IMR-90 (cell line): Measurements from ENCODE around the gene CCDC33. TPM values are rescaled to one million over a fixed set of nuclear protein-coding genes. Genes with fewer than 3 reads are reported as not detected.

Experiments used
- ATAC-seq: fragments of 200-7000 bp; cut with Tn5 transposase; 2 replicates; pipeline ENCODE4 v1.9.1; 2020; ENCODE audit warnings: low read depth, mild to moderate bottlenecking, moderate library complexity
- BruUV-seq: library from RNA; stranded (reverse); fragments of 400-500 nt; replicated peaks from 2 replicates; lab custom pipeline; 2021; lab: Mats Ljungman, UMichigan
- CTCF ChIA-PET: fragments of 300-600 bp; formaldehyde crosslinking; extraction: SDS; loops from one replicate; lab custom pipeline; 2021; ENCODE audit warnings: antibody characterized with exemption; lab: Yijun Ruan, JAX
- POLR2A ChIA-PET: fragments of 300-600 bp; sonication (Branson Sonifier 250); formaldehyde crosslinking; loops from one replicate; lab custom pipeline; 2022; ENCODE audit warnings: antibody characterized with exemption; ENCODE audit not compliant: unreplicated experiment; lab: Charles Lee
- DNase-seq: peaks from one replicate; pipeline ENCODE4 v3.0.0; 2013
- H2AFZ ChIP-seq: replicated peaks from 2 replicates; pipeline ENCODE3; 2013; ENCODE audit warnings: low read length, mild to moderate bottlenecking; ENCODE audit not compliant: poor library complexity
- H2AK5ac ChIP-seq: 2 replicates; pipeline ENCODE4 v1.6.1; 2013; ENCODE audit warnings: low read depth, low read length, inconsistent platforms
- H2AK9ac ChIP-seq: replicated peaks from 2 replicates; pipeline ENCODE3; 2013; ENCODE audit warnings: mild to moderate bottlenecking, low read depth, low read length, moderate library complexity; ENCODE audit not compliant: poor library complexity
- H2BK120ac ChIP-seq: 2 replicates; pipeline ENCODE4 v1.6.1; 2013; ENCODE audit warnings: low read depth, low read length, inconsistent platforms
- H2BK15ac ChIP-seq: 3 replicates; pipeline ENCODE4 v1.6.1; 2013; ENCODE audit warnings: low read depth, low read length, inconsistent platforms
- H2BK20ac ChIP-seq: 2 replicates; pipeline ENCODE4 v1.6.1; 2013; ENCODE audit warnings: low read depth, mild to moderate bottlenecking, inconsistent platforms, low read length, moderate library complexity
- H2BK5ac ChIP-seq: 2 replicates; pipeline ENCODE4 v1.6.1; 2013; ENCODE audit warnings: mild to moderate bottlenecking, low read depth, low read length, inconsistent platforms; ENCODE audit not compliant: poor library complexity, severe bottlenecking
- H3K14ac ChIP-seq: replicated peaks from 2 replicates; pipeline ENCODE4 v1.6.1; 2013; ENCODE audit warnings: low read depth, low read length, inconsistent platforms
- H3K18ac ChIP-seq: 2 replicates; pipeline ENCODE4 v1.6.1; 2013; ENCODE audit warnings: low read depth, low read length, control low read depth
- H3K23ac ChIP-seq: 2 replicates; pipeline ENCODE4 v1.6.1; 2013; ENCODE audit warnings: low read depth, low read length, inconsistent platforms
- H3K27ac ChIP-seq: 2 replicates; pipeline ENCODE4 v1.5.1; 2013; ENCODE audit warnings: mild to moderate bottlenecking, control low read depth, low read length; ENCODE audit not compliant: insufficient read depth
- H3K27me3 ChIP-seq: 2 replicates; pipeline ENCODE4 v1.6.1; 2013; ENCODE audit warnings: low read length; ENCODE audit not compliant: control insufficient read depth, insufficient read depth
- H3K36me3 ChIP-seq: 2 replicates; pipeline ENCODE4 v1.6.1; 2013; ENCODE audit warnings: low read length, mixed read lengths; ENCODE audit not compliant: control insufficient read depth, insufficient read depth
- H3K4ac ChIP-seq: 2 replicates; pipeline ENCODE4 v1.6.1; 2013; ENCODE audit warnings: low read depth, low read length, inconsistent platforms
- H3K4me1 ChIP-seq: 2 replicates; pipeline ENCODE4 v1.6.1; 2013; ENCODE audit warnings: low read length, mixed read lengths; ENCODE audit not compliant: control insufficient read depth, insufficient read depth
- H3K4me2 ChIP-seq: 2 replicates; pipeline ENCODE4 v1.6.1; 2013; ENCODE audit warnings: low read depth, mild to moderate bottlenecking, control low read depth, low read length, moderate library complexity
- H3K4me3 ChIP-seq: 2 replicates; pipeline ENCODE4 v1.5.1; 2013; ENCODE audit warnings: low read depth, mild to moderate bottlenecking, control low read depth, low read length, moderate library complexity; ENCODE audit not compliant: insufficient read depth
- H3K56ac ChIP-seq: 2 replicates; pipeline ENCODE4 v1.6.1; 2013; ENCODE audit warnings: low read length, inconsistent platforms; ENCODE audit not compliant: insufficient read depth; ENCODE audit errors: extremely low read depth
- H3K79me1 ChIP-seq, 2 experiments: 2 replicates each; pipeline ENCODE4 v1.6.1; 2013; ENCODE audit warnings: low read length in 2 of 2, inconsistent platforms in 1 of 2, low read depth in 1 of 2
- H3K9ac ChIP-seq: 2 replicates; pipeline ENCODE4 v1.6.1; 2013; ENCODE audit warnings: low read depth, low read length, control low read depth
- H3K9me1 ChIP-seq: 2 replicates; pipeline ENCODE4 v1.6.1; 2013; ENCODE audit warnings: low read length, inconsistent platforms; ENCODE audit not compliant: insufficient read depth
- H3K9me3 ChIP-seq: 2 replicates; pipeline ENCODE4 v1.6.1; 2013; ENCODE audit warnings: low read length; ENCODE audit not compliant: control insufficient read depth, insufficient read depth
- H4K20me1 ChIP-seq: 2 replicates; pipeline ENCODE4 v1.6.1; 2013; ENCODE audit warnings: low read length, inconsistent platforms; ENCODE audit not compliant: insufficient read depth
- H4K5ac ChIP-seq: 2 replicates; pipeline ENCODE4 v1.6.1; 2013; ENCODE audit warnings: mild to moderate bottlenecking, low read depth, low read length, control low read depth
- H4K8ac ChIP-seq, 2 experiments: 2 replicates each; pipeline ENCODE4 v1.6.1; 2013; ENCODE audit warnings: low read depth in 2 of 2, low read length in 2 of 2, control low read depth in 1 of 2, inconsistent platforms in 1 of 2
- H4K91ac ChIP-seq: 2 replicates; pipeline ENCODE4 v1.6.1; 2013; ENCODE audit warnings: low read depth, low read length, inconsistent platforms; ENCODE audit not compliant: insufficient read depth
- FOS ChIP-seq: fragments of 150-350 bp; IDR thresholded peaks from 2 replicates; pipeline ENCODE4 v1.6.1; 2016; ENCODE audit warnings: low read depth, low read length
- SMC3 ChIP-seq: fragments of 150-350 bp; IDR thresholded peaks from 2 replicates; pipeline ENCODE4 v1.6.1; 2016; ENCODE audit warnings: low read depth, mild to moderate bottlenecking, antibody characterized with exemption, low read length, moderate library complexity
- WGBS, 2 experiments: methylation state at CpG; one replicate each; pipeline versions ENCODE4 v1.1.5 to v1.1.7; 2013; ENCODE audit warnings: missing lambda C conversion rate in 2 of 2; ENCODE audit not compliant: insufficient read length in 1 of 2; ENCODE audit errors: extremely low coverage in 2 of 2; 5-methylcytosine and 5-hydroxymethylcytosine counted together
- dilution Hi-C: fragments of 300-500 bp; cut with HindIII; formaldehyde crosslinking; loops from one replicate; pipeline ENCODE4 v1.14.3; 2018; ENCODE audit warnings: low sequenced_read_pairs; ENCODE audit not compliant: unreplicated experiment
- in situ Hi-C: fragments of 300-500 bp; cut with MboI; formaldehyde crosslinking; loops from 3 replicates; pipeline ENCODE4 v1.14.3; 2019; ENCODE audit warnings: low sequenced_read_pairs, inconsistent platforms, mixed read lengths
- intact Hi-C: fragments of 100-400 bp; cut with micrococcal nuclease; formaldehyde crosslinking; loops from 2 replicates; pipeline ENCODE4 v1.10.0; 2022
- polyA plus RNA-seq, 3 experiments: library from polyadenylated mRNA; depleted of rRNA; stranded (reverse); fragments of >200 nt; gene quantifications; 2 replicates each; pipeline ENCODE4 v1.2.3, GENCODE V29; 2012; ENCODE audit warnings: low replicate concordance in 1 of 3
- total RNA-seq: library from RNA; depleted of rRNA; stranded (reverse); fragments of >200 nt; gene quantifications from 2 replicates; pipeline ENCODE4 v1.2.3, GENCODE V29; 2012
- TF ChIP-seq, protein P1 (sequence below): fragments of 150-350 bp; IDR thresholded peaks from 2 replicates; pipeline ENCODE4 v1.6.1; 2017; ENCODE audit warnings: mild to moderate bottlenecking, antibody characterized with exemption, low read length, low read depth

The CCDC33 gene
- total and polyA plus RNA-seq, 2 of the 4 experiments (the other 2 are of a cell fraction), result not detected

DNA sequence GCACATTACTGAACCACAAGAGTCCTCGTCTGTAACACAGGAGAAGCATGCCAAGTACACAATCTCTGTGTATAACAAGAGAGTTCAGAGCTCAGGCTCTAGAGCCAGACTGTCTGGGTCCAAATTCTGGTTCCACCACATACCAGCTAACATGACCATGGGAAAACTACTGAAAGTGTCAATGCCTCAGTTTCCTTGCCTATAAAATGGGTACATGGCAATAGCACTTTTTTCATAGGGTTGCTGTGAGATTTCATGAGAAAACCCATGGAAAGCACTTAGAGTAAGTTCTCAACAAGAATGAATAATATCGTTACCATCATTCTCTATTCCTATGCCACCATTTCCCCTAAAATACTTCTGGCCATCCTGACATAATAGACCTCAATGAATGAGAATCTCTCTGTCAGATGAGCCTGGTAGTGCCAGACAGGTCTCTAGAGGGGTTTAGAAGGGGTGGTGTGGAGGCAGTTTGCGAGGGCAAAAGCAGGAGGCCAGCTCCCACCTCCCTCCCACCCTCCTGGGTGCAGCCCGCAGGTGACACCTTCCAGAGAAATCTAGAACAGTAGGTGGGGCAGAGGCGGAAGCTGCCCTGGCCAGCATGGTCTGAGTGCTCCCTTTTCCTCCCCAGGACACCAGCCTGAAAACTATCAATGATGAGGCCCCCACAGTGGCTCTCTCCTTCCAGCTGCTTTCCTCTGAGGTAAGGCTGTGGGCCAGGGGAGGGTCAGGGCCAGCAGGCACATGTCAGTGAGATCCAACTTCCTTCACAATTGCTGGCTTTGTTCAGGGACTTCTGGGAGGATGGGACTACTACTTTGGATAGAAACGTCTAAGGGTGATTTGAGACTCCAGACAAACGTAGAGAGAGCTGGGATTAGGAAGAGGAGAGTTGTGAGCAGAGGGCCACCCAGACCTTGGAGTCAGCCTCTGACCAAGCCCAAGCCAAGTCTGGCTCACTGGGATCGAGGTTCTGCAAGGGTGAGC lies 45.3 kb downstream of the CCDC33 start (continued):
- TF ChIP-seq, protein P1, sequence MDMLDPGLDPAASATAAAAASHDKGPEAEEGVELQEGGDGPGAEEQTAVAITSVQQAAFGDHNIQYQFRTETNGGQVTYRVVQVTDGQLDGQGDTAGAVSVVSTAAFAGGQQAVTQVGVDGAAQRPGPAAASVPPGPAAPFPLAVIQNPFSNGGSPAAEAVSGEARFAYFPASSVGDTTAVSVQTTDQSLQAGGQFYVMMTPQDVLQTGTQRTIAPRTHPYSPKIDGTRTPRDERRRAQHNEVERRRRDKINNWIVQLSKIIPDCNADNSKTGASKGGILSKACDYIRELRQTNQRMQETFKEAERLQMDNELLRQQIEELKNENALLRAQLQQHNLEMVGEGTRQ, result no peak
- no peak for TF ChIP-seq FOS

- no peak overlapping the region for H4K5ac ChIP-seq
- H3K36me3 ChIP-seq, result no peaks in the 10 kb centered on the region
- no peak overlapping the region for H4K91ac ChIP-seq
- H3K9ac ChIP-seq, result no peak overlapping the region
- no peak overlapping the region for H3K4ac ChIP-seq
- CTCF ChIA-PET, result no interaction called here
- no peak overlapping the region for H3K4me2 ChIP-seq
- H2BK20ac ChIP-seq, result no peak overlapping the region
- 26% methylated on average over 3 of the region's 7 CpGs; no CpG with 5 or more reads in 1 of the 2 experiments for WGBS, 2 experiments
- H3K79me1 ChIP-seq, result no peaks in the 10 kb centered on the region
- H2BK120ac ChIP-seq, result no peak overlapping the region
- TF ChIP-seq SMC3, result no peak
- POLR2A ChIA-PET, result no interaction called here
- no peak overlapping the region for H3K4me3 ChIP-seq
- no peak overlapping the region for H3K14ac ChIP-seq
- DNase-seq, result no peak
- H3K56ac ChIP-seq, result no peak overlapping the region
- no peaks in the 10 kb centered on the region; the same call in 1 of the 2 replicates for H4K20me1 ChIP-seq
- in situ Hi-C loops (no loop called here), dilution Hi-C loops (no loop called here), intact Hi-C loops (no loop called here)
- H3K9me1 ChIP-seq, result no peaks in the 10 kb centered on the region
- BruUV-seq, result no TSS peak
- no peaks in the 10 kb centered on the region for H3K9me3 ChIP-seq
- H3K23ac ChIP-seq, result no peak overlapping the region
- H3K27me3 ChIP-seq, result peaks cover 72% of the 10 kb centered on the region
- H2BK15ac ChIP-seq, result no peak overlapping the region
- no peak overlapping the region for H2AK9ac ChIP-seq
- no peaks in the 10 kb centered on the region for H3K4me1 ChIP-seq
- ATAC-seq, result no peak
- H3K27ac ChIP-seq, result no peak overlapping the region
- H4K8ac ChIP-seq, result no peak overlapping the region
- no peak overlapping the region for H2BK5ac ChIP-seq
- no peak overlapping the region for H2AFZ ChIP-seq
- H3K18ac ChIP-seq, result no peak overlapping the region
- H2AK5ac ChIP-seq, result no peak overlapping the region
These were observed 47.2 kb downstream of the CCDC33 start for GRCh38 chr15:74283368-74283767.
